Esophagus squamous epithelium (tissue), 5 donors: ENCODE measurements around the gene CADM2. TPM values are rescaled to one million over a fixed set of nuclear protein-coding genes. Genes with fewer than 3 reads are reported as not detected.

Experiments
- DNase-seq: peaks from one replicate; lab custom pipeline; 2025; lab: John Stamatoyannopoulos, UW
- H3K27ac ChIP-seq, 4 donors: fragments of 200-600 bp; sonication (generic); one replicate each; pipeline ENCODE4 v1.5.1; 2016 to 2019; ENCODE audit warnings: mild to moderate bottlenecking in 1 of 4
- H3K27me3 ChIP-seq, 4 donors: fragments of 200-600 bp; sonication (generic); 1 replicate in 3 of 4; 2 replicates in 1 of 4; pipeline versions ENCODE4 v1.5.1 to v1.6.0; 2017 to 2021; ENCODE audit warnings: antibody characterized with exemption in 1 of 4
- H3K36me3 ChIP-seq, 3 donors: fragments of 200-600 bp; sonication (generic); one replicate each; pipeline ENCODE4 v1.5.1; 2016 to 2019
- H3K4me1 ChIP-seq, 3 donors: fragments of 200-600 bp; sonication (generic); one replicate each; pipeline ENCODE4 v1.5.1; 2017 to 2019
- H3K4me3 ChIP-seq, 4 donors: fragments of 200-600 bp; sonication (generic); 1 replicate in 3 of 4; 2 replicates in 1 of 4; pipeline ENCODE4 v1.5.1; 2016 to 2019; ENCODE audit warnings: mild to moderate bottlenecking in 2 of 4, moderate library complexity in 1 of 4
- H3K9me3 ChIP-seq, 3 donors: fragments of 200-600 bp; sonication (generic); one replicate each; pipeline ENCODE4 v1.5.1; 2016 to 2019
- CTCF ChIP-seq, 6 experiments: fragments of 450-650 bp in 4 of 6; fragments of 200-600 bp in 2 of 6; sonication (generic) in 2 of 6; IDR thresholded peaks; one replicate each; pipeline ENCODE4 v1.5.1; 2016 to 2019; ENCODE audit warnings: antibody characterized with exemption in 6 of 6, mild to moderate bottlenecking in 4 of 6, moderate library complexity in 4 of 6
- POLR2A ChIP-seq, 4 donors: fragments of 450-650 bp; IDR thresholded peaks; one replicate each; pipeline ENCODE4 v1.6.1; 2017; ENCODE audit warnings: antibody characterized with exemption in 4 of 4, mild to moderate bottlenecking in 4 of 4, moderate library complexity in 3 of 4
- WGBS, 2 donors: methylation state at CpG; one replicate each; pipeline ENCODE4 v1.1.5; 2018; 5-methylcytosine and 5-hydroxymethylcytosine counted together
- intact Hi-C: fragments of 100-400 bp; cut with DNase I; formaldehyde crosslinking; loops from one replicate; pipeline ENCODE4 v1.15.0; 2022
- total RNA-seq, 4 donors: library from RNA; depleted of rRNA; stranded (reverse); fragments of >200 nt; gene quantifications; one replicate each; pipeline ENCODE4 v1.1.0, GENCODE V29; 2016
- donor health status: DM: yes; HTN: yes; CAD: no.

The CADM2 gene
- total RNA-seq, 4 donors from 2014 or later: 0.08 to 0.76 (median 0.34) TPM

GRCh38 chr3:85005946-85006345 is 47.2 kb downstream of the CADM2 start:
- Histone ChIP-seq H3K4me3 (no peak overlapping the region), H3K4me1 (no peaks in the 10 kb centered on the region), H3K27ac (no peak overlapping the region), H3K36me3 (no peaks in the 10 kb centered on the region), H3K9me3 (no peaks in the 10 kb centered on the region), H3K27me3 (no peaks in the 10 kb centered on the region)
- intact Hi-C loops: no loop called here
- no peak for DNase-seq
- 75% methylated on average over 1 of the region's 1 CpG for WGBS, 2 donors
- TF ChIP-seq CTCF (IDR thresholded peaks at IDR 0.05): no peak
- TF ChIP-seq POLR2A (IDR thresholded peaks at IDR 0.05): no peak

GRCh38 chr3:85007195-85008094 is 48.7 kb downstream of the CADM2 start:
- WGBS, 2 donors: 55 to 62% methylated on average over 7 of the region's 7 CpGs
- no peaks in the 10 kb centered on the region for H3K4me1 ChIP-seq

GRCh38 chr3:85020828-85021227 is 62.0 kb downstream of the CADM2 start:
- intact Hi-C loops: no loop called here
- H3K27me3 ChIP-seq: no peaks in the 10 kb centered on the region
- no peak overlapping the region for H3K4me3 ChIP-seq
- H3K4me1 ChIP-seq: no peaks in the 10 kb centered on the region
- DNase-seq: no peak
- 72 to 73% methylated on average over 5 of the region's 5 CpGs for WGBS, 2 donors
- TF ChIP-seq POLR2A (IDR thresholded peaks at IDR 0.05) (no peak), CTCF (IDR thresholded peaks at IDR 0.05) (no peak)
- no peak overlapping the region for H3K27ac ChIP-seq
- H3K9me3 ChIP-seq: no peaks in the 10 kb centered on the region
- H3K36me3 ChIP-seq: no peaks in the 10 kb centered on the region

More at GRCh38 chr3:85007195-85008094, 48.7 kb downstream of the CADM2 start:
- intact Hi-C loops: no loop called here
- DNase-seq: no peak
- TF ChIP-seq POLR2A (IDR thresholded peaks at IDR 0.05) (no peak), CTCF (IDR thresholded peaks at IDR 0.05) (no peak)
- Histone ChIP-seq H3K4me3 (no peak overlapping the region), H3K27ac (no peak overlapping the region), H3K36me3 (no peaks in the 10 kb centered on the region), H3K9me3 (no peaks in the 10 kb centered on the region), H3K27me3 (no peaks in the 10 kb centered on the region)

GRCh38 chr3:85030052-85030451 is 71.3 kb downstream of the CADM2 start:
- Histone ChIP-seq H3K4me1 (no peaks in the 10 kb centered on the region), H3K27ac (no peak overlapping the region), H3K9me3 (no peaks in the 10 kb centered on the region), H3K36me3 (no peaks in the 10 kb centered on the region), H3K4me3 (no peak overlapping the region), H3K27me3 (no peaks in the 10 kb centered on the region)
- 71 to 75% methylated on average over 7 of the region's 7 CpGs for WGBS, 2 donors
- intact Hi-C loops: no loop called here
- DNase-seq: no peak
- TF ChIP-seq CTCF (IDR thresholded peaks at IDR 0.05): no peak
- TF ChIP-seq POLR2A (IDR thresholded peaks at IDR 0.05): no peak

GRCh38 chr3:85037203-85037602 is 78.4 kb downstream of the CADM2 start:
- intact Hi-C loops: no loop called here
- Histone ChIP-seq H3K27ac (no peak overlapping the region), H3K27me3 (no peaks in the 10 kb centered on the region), H3K4me1 (no peaks in the 10 kb centered on the region), H3K36me3 (no peaks in the 10 kb centered on the region), H3K9me3 (no peaks in the 10 kb centered on the region), H3K4me3 (no peak overlapping the region)
- WGBS, 2 donors: 76 to 81% methylated on average over 2 of the region's 2 CpGs
- TF ChIP-seq POLR2A (IDR thresholded peaks at IDR 0.05) (no peak), CTCF (IDR thresholded peaks at IDR 0.05) (no peak)
- no peak for DNase-seq
